ENCODE data around the gene MACO1. TPM values are rescaled to one million over a fixed set of nuclear protein-coding genes. Genes with fewer than 3 reads are reported as not detected.
"Not testable (repeated sequence)": the region's sequence is repeated elsewhere in the genome, so short reads cannot be mapped to it uniquely, and the experiment has no call there.

The MACO1 gene
- total RNA-seq, 1 donor from 2014 or later: 15.2 TPM

- ATAC-seq: no peak
Measured at GRCh38 chr1:25492323-25492722, 61.6 kb downstream of the MACO1 start.

GRCh38 chr1:25494952-25495351 is 64.3 kb downstream of the MACO1 start:
- ATAC-seq: no peak

- ATAC-seq: no peak
Measured at GRCh38 chr1:25500694-25501093, 70.0 kb downstream of the MACO1 start.

- no peak for ATAC-seq
Measured at GRCh38 chr1:25501235-25502058, 70.8 kb downstream of the MACO1 start.

- ATAC-seq: peak; percentile 27
Measured at GRCh38 chr1:25502957-25503356, 72.3 kb downstream of the MACO1 start.

- peak; percentile 88 for ATAC-seq
Measured at GRCh38 chr1:25503551-25504426, 73.1 kb downstream of the MACO1 start.

GRCh38 chr1:25504706-25505595 is 74.3 kb downstream of the MACO1 start:
- peak; percentile 7 for ATAC-seq

- peak; percentile 23 for ATAC-seq
Measured at GRCh38 chr1:25505656-25506385, 75.1 kb downstream of the MACO1 start.

- not testable (repeated sequence) for ATAC-seq
Measured at GRCh38 chr1:25506566-25507463, 76.1 kb downstream of the MACO1 start.

GRCh38 chr1:25513666-25514065 is 83.0 kb downstream of the MACO1 start:
- ATAC-seq: no peak

- ATAC-seq: no peak
Measured at GRCh38 chr1:25515033-25515432, 84.3 kb downstream of the MACO1 start.

GRCh38 chr1:25516686-25517085 is 86.0 kb downstream of the MACO1 start:
- ATAC-seq: no peak

- ATAC-seq: peak; percentile 6
Measured at GRCh38 chr1:25517476-25518394, 87.0 kb downstream of the MACO1 start.

- no peak for ATAC-seq
Measured at GRCh38 chr1:25519624-25520023, 88.9 kb downstream of the MACO1 start.

- no peak for ATAC-seq
Measured at GRCh38 chr1:25520446-25521061, 89.9 kb downstream of the MACO1 start.

GRCh38 chr1:25522031-25522655 is 91.4 kb downstream of the MACO1 start:
- no peak for ATAC-seq

GRCh38 chr1:25523542-25523941 is 92.8 kb downstream of the MACO1 start:
- ATAC-seq: peak; percentile 36

GRCh38 chr1:25524568-25525360 is 94.1 kb downstream of the MACO1 start:
- ATAC-seq: no peak

All from esophagus mucosa (tissue), 1 donor.